ENCODE results near the gene ANKH.

- TF ChIP-seq GATA2 (IDR thresholded peaks at IDR 0.05; ENCODE audit: low read depth, low read length) (no peak), GATA3 (IDR thresholded peaks at IDR 0.05; ENCODE audit: low read depth, low read length) (no peak)
Measured at GRCh38 chr5:14708551-14708950, 163.0 kb downstream of the ANKH start.
